ENCODE measurements around the gene KIAA1958.

KIAA1958 gene

GRCh38 chr9:112531666-112532282, 45.1 kb downstream of the KIAA1958 start:
- DNase-seq: no peak

DNA sequence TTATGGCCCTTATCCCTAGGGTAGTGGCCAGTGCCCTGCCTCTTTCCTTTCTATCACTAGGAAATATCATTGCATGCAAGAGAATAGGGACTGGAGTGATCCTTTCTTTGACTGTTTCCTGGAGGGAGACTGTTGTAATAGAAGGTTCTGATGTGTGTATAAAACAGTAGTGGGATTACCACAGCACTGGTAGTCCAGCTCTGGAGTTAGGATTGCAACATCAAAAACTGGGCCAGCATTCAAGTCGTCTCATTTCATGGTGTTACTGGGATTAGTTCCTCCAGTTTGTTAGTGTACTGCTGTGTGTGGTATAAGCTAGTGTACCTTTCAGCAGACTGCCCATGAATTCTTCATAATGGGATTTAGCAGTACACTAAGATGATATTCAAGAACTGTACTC, 45.8 kb downstream of the KIAA1958 start:
- DNase-seq: no peak

- no peak for DNase-seq
Measured at GRCh38 chr9:112533660-112534059, 47.0 kb downstream of the KIAA1958 start.

DNA sequence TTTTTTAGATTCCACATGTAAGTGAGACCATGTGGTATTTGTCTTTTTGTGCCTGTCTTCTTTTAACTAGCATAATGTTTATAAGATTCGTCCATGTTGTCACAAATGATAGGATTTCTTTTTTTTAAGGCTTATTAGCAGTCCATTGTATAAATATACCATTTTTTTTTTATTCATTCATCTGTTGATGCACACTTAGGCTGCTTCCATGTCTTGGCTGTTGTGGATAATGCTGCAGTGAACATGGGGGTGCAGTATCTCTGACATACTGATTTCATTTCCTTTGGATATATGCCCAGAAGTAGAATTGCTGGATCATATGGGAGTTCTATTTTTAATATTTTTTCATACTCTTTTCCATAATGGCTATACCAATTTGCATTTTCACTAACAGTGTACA, 48.7 kb downstream of the KIAA1958 start:
- DNase-seq: no peak

DNA sequence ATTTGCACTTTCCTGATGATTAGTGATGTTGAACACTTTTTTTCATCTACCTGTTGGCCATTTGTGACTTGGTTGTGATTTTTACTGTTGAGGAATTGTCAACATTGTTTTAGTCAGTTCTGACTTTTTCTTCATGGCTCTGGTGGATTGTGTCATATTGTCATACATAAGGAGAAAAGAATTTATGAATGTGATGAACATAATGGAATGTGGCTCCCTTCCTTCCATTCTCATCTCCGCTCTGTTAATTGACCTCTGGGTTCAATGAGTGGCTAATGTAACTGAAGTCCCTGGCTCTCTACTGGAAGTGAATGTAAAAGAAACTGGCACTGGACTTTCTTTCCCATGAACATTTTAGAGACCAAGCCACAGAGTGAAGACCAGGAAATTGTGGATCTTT, 49.2 kb downstream of the KIAA1958 start:
- DNase-seq: no peak

GRCh38 chr9:112537561-112537960, 50.9 kb downstream of the KIAA1958 start:
- no peak for DNase-seq

DNA sequence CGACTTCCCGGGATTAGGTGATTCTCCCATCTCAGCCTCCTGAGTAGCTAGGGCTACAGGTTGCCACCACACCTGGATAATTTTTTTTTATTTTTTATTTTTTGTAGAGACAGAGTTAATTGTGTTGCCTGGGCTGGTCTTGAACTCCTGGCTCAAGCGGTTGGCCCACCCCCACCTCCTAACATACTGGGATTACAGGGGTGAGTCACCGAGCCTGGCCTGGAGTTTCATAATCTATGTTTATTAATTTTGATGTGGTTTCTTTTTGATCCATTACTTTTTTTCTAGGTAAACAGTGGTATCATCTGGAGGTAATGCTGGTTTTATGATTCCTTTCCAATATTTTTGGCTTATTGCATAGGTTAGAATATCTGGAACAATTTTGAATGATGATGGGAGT, 54.2 kb downstream of the KIAA1958 start:
- DNase-seq: no peak

DNA sequence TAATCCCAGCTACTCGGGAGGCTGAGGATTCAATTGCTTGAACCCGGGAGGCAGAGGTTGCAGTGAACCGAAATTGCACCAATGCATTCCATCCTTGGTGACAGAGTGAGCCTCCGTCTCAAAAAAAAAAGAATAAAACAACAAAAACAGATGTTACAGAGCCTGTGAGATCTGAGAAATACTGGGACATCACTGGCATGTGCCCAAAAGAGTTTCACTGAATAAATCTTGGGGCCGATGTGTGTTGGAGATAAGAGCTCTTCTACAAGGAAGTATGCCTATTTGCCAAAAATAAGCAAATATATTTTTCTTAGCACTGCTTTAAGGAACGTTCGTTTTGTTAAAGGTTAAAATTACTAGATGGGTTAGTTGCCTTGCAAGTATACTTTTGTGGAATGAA, 55.1 kb downstream of the KIAA1958 start:
- no peak for DNase-seq

DNA sequence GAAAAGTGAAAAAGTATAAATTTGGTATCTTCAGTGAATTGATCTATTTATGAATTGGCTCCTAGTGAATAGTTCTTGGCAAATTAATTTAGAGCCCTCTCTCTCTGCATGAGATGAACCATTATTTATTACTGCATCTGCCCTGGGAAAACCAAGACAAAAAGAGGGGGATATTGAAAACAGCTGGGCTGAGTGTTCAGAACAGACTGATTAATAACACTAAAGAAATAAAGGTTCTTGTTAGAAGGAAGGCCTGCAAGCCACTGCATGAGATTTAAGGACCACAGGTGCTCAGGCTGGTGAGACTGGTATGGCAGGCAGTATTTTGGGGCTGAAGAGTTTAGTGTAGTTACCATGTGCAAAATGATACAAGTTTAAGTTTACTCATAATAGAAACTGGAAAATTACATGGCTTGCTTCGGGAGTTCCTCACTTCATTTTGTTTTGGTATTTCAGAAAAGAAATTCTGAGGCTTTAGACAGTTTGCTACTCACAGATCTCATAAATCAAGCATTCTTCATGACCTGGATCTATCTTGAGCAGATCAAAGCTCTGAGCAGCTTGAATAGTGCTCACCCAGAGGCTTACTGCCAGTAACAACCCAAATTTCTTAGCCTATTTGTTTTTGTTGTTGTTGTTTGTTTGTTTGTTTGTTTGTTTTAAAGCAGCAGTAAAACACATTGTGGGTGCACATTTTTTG, 56.1 kb downstream of the KIAA1958 start:
- no peak for DNase-seq

DNA sequence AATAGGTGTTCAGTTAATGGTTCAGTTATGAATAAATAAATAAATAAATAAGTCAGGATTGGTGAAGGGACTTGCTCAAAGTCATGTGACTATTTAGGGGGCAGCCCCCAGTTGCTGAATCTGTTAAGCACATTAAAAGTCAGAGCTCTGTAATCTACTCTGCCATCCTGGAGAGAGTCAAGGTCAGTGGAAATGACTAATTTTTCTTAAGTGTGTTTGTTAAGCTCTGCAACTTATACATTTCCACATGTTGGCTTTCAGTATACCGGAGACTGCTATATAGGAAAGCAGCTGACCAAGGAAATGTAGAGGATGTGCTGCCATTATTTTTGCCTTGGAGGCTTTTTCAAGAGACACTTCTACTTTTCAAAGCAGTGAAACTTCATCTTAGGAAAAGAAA, 57.9 kb downstream of the KIAA1958 start:
- no peak for DNase-seq

DNA sequence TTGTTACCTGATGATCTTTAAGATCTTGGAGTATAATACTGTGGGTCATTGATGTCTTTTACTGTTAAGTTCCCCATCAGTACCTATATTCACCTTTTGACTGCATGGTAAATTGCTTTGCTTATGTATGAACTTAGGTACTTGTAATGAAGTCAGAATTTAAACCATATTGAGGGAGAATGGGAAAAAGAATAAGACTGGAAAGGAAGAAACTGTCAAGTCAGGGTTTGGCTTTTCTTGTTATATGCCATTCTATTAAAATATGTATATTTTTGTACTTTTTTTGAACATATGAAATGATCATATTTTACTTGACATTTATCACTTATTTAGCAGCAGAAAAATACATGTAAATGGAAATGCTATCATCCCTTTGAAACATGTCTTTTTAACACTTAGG, 58.6 kb downstream of the KIAA1958 start:
- DNase-seq: no peak

- DNase-seq: no peak
Measured at GRCh38 chr9:112546149-112547012, 59.8 kb downstream of the KIAA1958 start.

GRCh38 chr9:112548051-112548440, 61.4 kb downstream of the KIAA1958 start:
- no peak for DNase-seq

- no peak for DNase-seq
Measured at GRCh38 chr9:112548836-112549595, 62.4 kb downstream of the KIAA1958 start.

- no peak for DNase-seq
Measured at GRCh38 chr9:112550531-112550930, 63.9 kb downstream of the KIAA1958 start.

DNA sequence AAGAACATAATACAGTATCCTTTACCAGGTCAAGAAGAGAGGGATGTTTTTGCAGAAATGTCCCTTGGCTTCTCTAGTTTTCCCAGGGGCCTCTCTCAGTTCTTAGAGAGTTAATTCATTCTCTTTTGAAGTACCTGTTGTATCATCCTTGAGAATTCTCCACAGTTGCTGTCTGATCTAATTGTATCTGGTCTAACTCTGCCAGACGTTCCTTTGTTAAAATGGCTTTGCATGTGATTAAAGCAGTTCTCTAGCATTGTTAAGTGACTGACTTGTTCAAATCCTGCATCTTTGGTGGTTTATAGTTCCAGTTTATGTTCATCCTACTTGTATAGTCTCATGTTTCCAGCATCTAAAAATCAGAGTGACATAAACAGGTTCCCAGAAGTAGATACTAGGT, 65.0 kb downstream of the KIAA1958 start:
- DNase-seq: no peak

GRCh38 chr9:112552229-112553056, 65.8 kb downstream of the KIAA1958 start:
- no peak for DNase-seq

GRCh38 chr9:112553256-112553826, 66.7 kb downstream of the KIAA1958 start:
- no peak for DNase-seq

- no peak for DNase-seq
Measured at GRCh38 chr9:112554516-112554915, 67.9 kb downstream of the KIAA1958 start.

- DNase-seq: no peak
Measured at GRCh38 chr9:112555101-112555643, 68.5 kb downstream of the KIAA1958 start.

- DNase-seq: no peak
Measured at GRCh38 chr9:112555844-112556482, 69.3 kb downstream of the KIAA1958 start.

Measured in right forelimb (tissue), 1 donor.